H1 (cell line): Measurements from ENCODE around the gene SFXN1. TPM values are rescaled to one million over a fixed set of nuclear protein-coding genes. Genes with fewer than 3 reads are reported as not detected.

Source experiments
- CTCF ChIA-PET: fragments of 300-600 bp; sonication (Branson Sonifier 250); formaldehyde crosslinking; loops from one replicate; lab custom pipeline; 2021; ENCODE audit not compliant: partially characterized antibody; lab: Charles Lee
- POLR2A ChIA-PET: fragments of 300-600 bp; sonication (Branson Sonifier 250); formaldehyde crosslinking; loops from one replicate; lab custom pipeline; 2021; ENCODE audit warnings: inconsistent platforms; ENCODE audit not compliant: partially characterized antibody; lab: Charles Lee
- DNase-seq, 2 experiments: peaks; one replicate each; pipeline versions ENCODE4 v3.0.0 to v3.0.0-alpha.2; 2010 to 2022; ENCODE audit warnings: low spot score in 2 of 2, low read depth in 1 of 2, mixed read lengths in 1 of 2
- FAIRE-seq: peaks from 2 replicates; lab custom pipeline; 2011; peaks lifted over from hg19 to GRCh38; lab: Jason Lieb, UNC
- H2AFZ ChIP-seq: 2 replicates; pipeline ENCODE4 v1.8.1; 2012; ENCODE audit warnings: low read length, inconsistent platforms
- H2AK5ac ChIP-seq: 2 replicates; pipeline ENCODE4 v1.6.1; 2013; ENCODE audit warnings: low read depth, low read length
- H2BK120ac ChIP-seq: replicated peaks from 2 replicates; pipeline ENCODE3; 2013; ENCODE audit warnings: low read depth, low read length, inconsistent platforms
- H2BK12ac ChIP-seq: 2 replicates; pipeline ENCODE4 v1.6.1; 2013; ENCODE audit warnings: low read depth, low read length
- H2BK15ac ChIP-seq: 2 replicates; pipeline ENCODE4 v1.6.1; 2013; ENCODE audit warnings: low read length
- H2BK20ac ChIP-seq: 2 replicates; pipeline ENCODE4 v1.6.1; 2013; ENCODE audit warnings: low read length
- H2BK5ac ChIP-seq: 2 replicates; pipeline ENCODE4 v1.6.1; 2013; ENCODE audit warnings: low read depth, low read length
- H3K14ac ChIP-seq: 2 replicates; pipeline ENCODE4 v1.6.1; 2013; ENCODE audit warnings: inconsistent platforms; ENCODE audit not compliant: insufficient read length
- H3K18ac ChIP-seq: 2 replicates; pipeline ENCODE4 v1.6.1; 2013; ENCODE audit warnings: low read length; ENCODE audit errors: extremely low read depth
- H3K23ac ChIP-seq: 2 replicates; pipeline ENCODE4 v1.6.1; 2013; ENCODE audit warnings: inconsistent platforms; ENCODE audit not compliant: insufficient read length
- H3K23me2 ChIP-seq: 2 replicates; pipeline ENCODE4 v1.6.1; 2013; ENCODE audit warnings: low read depth, low read length
- H3K27ac ChIP-seq: 2 replicates; pipeline ENCODE4 v1.6.1; 2011; ENCODE audit warnings: low read depth, low read length, inconsistent platforms
- H3K27me3 ChIP-seq, 4 experiments: replicated peaks in 1 of 4; 1 replicate in 1 of 4; 2 replicates in 3 of 4; pipeline versions ENCODE4 v1.6.1 to v1.8.1; 2011 to 2013; ENCODE audit warnings: low read length in 3 of 4, mild to moderate bottlenecking in 3 of 4, inconsistent platforms in 2 of 4, mixed read lengths in 2 of 4, moderate library complexity in 1 of 4; ENCODE audit not compliant: control insufficient read depth in 3 of 4, insufficient read depth in 3 of 4; ENCODE audit errors: extremely low read depth in 1 of 4
- H3K36me3 ChIP-seq, 4 experiments: 2 replicates each; pipeline versions ENCODE4 v1.6.1 to v1.8.1; 2011 to 2013; ENCODE audit warnings: mild to moderate bottlenecking in 4 of 4, low read length in 3 of 4, moderate library complexity in 2 of 4, control low read depth in 1 of 4, inconsistent platforms in 1 of 4; ENCODE audit not compliant: insufficient read depth in 4 of 4, control insufficient read depth in 2 of 4
- H3K4ac ChIP-seq: replicated peaks from 2 replicates; pipeline ENCODE3; 2013; ENCODE audit warnings: low read length, low read depth, mixed read lengths, inconsistent platforms; ENCODE audit not compliant: insufficient read length
- H3K4me1 ChIP-seq, 4 experiments: replicated peaks in 1 of 4; 1 replicate in 1 of 4; 2 replicates in 3 of 4; pipeline versions ENCODE4 v1.6.1 to v1.8.1; 2011 to 2013; ENCODE audit warnings: low read length in 3 of 4, inconsistent platforms in 2 of 4, mixed read lengths in 1 of 4; ENCODE audit not compliant: insufficient read depth in 4 of 4, control insufficient read depth in 3 of 4
- H3K4me2 ChIP-seq, 2 experiments: 2 replicates each; pipeline versions ENCODE4 v1.6.1 to v1.8.1; 2011 to 2013; ENCODE audit warnings: low read depth in 2 of 2, low read length in 2 of 2, control low read depth in 1 of 2, inconsistent platforms in 1 of 2, mild to moderate bottlenecking in 1 of 2; ENCODE audit not compliant: insufficient read depth in 1 of 2
- H3K4me3 ChIP-seq, 4 experiments: fragments of 200-600, 300-600 bp in 1 of 4; sonication (generic), shearing (Covaris generic), sonication (Bioruptor Twin) in 1 of 4; 2 replicates each; pipeline versions ENCODE4 v1.5.1 to v1.8.1; 2011 to 2016; ENCODE audit warnings: low read length in 4 of 4, low read depth in 3 of 4, control low read depth in 2 of 4, inconsistent platforms in 2 of 4, mild to moderate bottlenecking in 2 of 4, mixed read lengths in 1 of 4, moderate library complexity in 1 of 4; ENCODE audit not compliant: insufficient read depth in 2 of 4; ENCODE audit errors: extremely low read depth in 1 of 4
- H3K56ac ChIP-seq: replicated peaks from 2 replicates; pipeline ENCODE3; 2013; ENCODE audit warnings: low read depth, mild to moderate bottlenecking, mixed read lengths, low read length, inconsistent platforms; ENCODE audit not compliant: insufficient read length
- H3K79me1 ChIP-seq: 2 replicates; pipeline ENCODE4 v1.6.1; 2013; ENCODE audit warnings: low read depth, low read length, control low read depth
- H3K79me2 ChIP-seq, 2 experiments: 2 replicates each; pipeline versions ENCODE4 v1.6.1 to v1.8.1; 2012 to 2013; ENCODE audit warnings: low read length in 2 of 2, mild to moderate bottlenecking in 2 of 2, inconsistent platforms in 1 of 2; ENCODE audit not compliant: insufficient read depth in 2 of 2, control insufficient read depth in 1 of 2
- H3K9ac ChIP-seq, 4 experiments: replicated peaks in 1 of 4; 1 replicate in 1 of 4; 2 replicates in 3 of 4; pipeline versions ENCODE4 v1.6.1 to v1.8.1; 2011 to 2013; ENCODE audit warnings: low read depth in 3 of 4, low read length in 3 of 4, control low read depth in 2 of 4, mild to moderate bottlenecking in 2 of 4, moderate library complexity in 2 of 4, inconsistent platforms in 1 of 4; ENCODE audit errors: extremely low read depth in 1 of 4
- H3K9me3 ChIP-seq, 2 experiments: 2 replicates each; pipeline versions ENCODE4 v1.6.1 to v1.8.1; 2012 to 2013; ENCODE audit warnings: mild to moderate bottlenecking in 2 of 2, moderate library complexity in 2 of 2, control low read depth in 1 of 2, inconsistent platforms in 1 of 2, low read depth in 1 of 2, low read length in 1 of 2, mixed read lengths in 1 of 2; ENCODE audit not compliant: insufficient read depth in 2 of 2
- H4K20me1 ChIP-seq, 2 experiments: replicated peaks in 1 of 2; 2 replicates each; pipeline versions ENCODE3 to v1.8.1; 2011 to 2013; ENCODE audit warnings: inconsistent platforms in 2 of 2, low read length in 2 of 2, mild to moderate bottlenecking in 1 of 2; ENCODE audit not compliant: insufficient read depth in 2 of 2, control insufficient read depth in 1 of 2
- H4K5ac ChIP-seq: 2 replicates; pipeline ENCODE4 v1.6.1; 2013; ENCODE audit warnings: low read length, low read depth, mixed read lengths, inconsistent platforms; ENCODE audit not compliant: insufficient read length
- H4K8ac ChIP-seq: 2 replicates; pipeline ENCODE4 v1.8.0; 2013; ENCODE audit warnings: mild to moderate bottlenecking, moderate library complexity, low read length, inconsistent platforms; ENCODE audit not compliant: insufficient read depth; ENCODE audit errors: extremely low read depth
- H4K91ac ChIP-seq: replicated peaks from 2 replicates; pipeline ENCODE3; 2013; ENCODE audit warnings: low read length, mixed read lengths, inconsistent platforms; ENCODE audit not compliant: insufficient read length
- BRCA1 ChIP-seq: IDR thresholded peaks from 2 replicates; pipeline ENCODE4 v1.6.1; 2012; ENCODE audit warnings: low read depth, low read length, improper control_type of control experiment
- CBX8 ChIP-seq: fragments of 300-800, 300-1000 bp; sonication (generic); IDR thresholded peaks from 2 replicates; pipeline ENCODE4 v1.7.1; 2016; ENCODE audit warnings: low read depth, low read length, borderline replicate concordance
- CEBPB ChIP-seq: IDR thresholded peaks from 2 replicates; pipeline ENCODE4 v1.6.1; 2012; ENCODE audit warnings: low read depth, low read length
- CHD2 ChIP-seq: IDR thresholded peaks from 2 replicates; pipeline ENCODE4 v1.6.1; 2012; ENCODE audit warnings: low read length, improper control_type of control experiment
- GTF2F1 ChIP-seq: IDR thresholded peaks from 2 replicates; pipeline ENCODE4 v1.6.1; 2012; ENCODE audit warnings: low read depth, low read length, improper control_type of control experiment, borderline replicate concordance
- KDM5A ChIP-seq: fragments of 200-600 bp; IDR thresholded peaks from 2 replicates; pipeline ENCODE4 v1.7.1; 2012; ENCODE audit warnings: mild to moderate bottlenecking, low read length, inconsistent platforms, mixed read lengths
- NRF1 ChIP-seq: IDR thresholded peaks from 2 replicates; pipeline ENCODE4 v1.6.1; 2011; ENCODE audit warnings: mild to moderate bottlenecking, low read depth, low read length, improper control_type of control experiment
- POLR2A ChIP-seq, 2 experiments: IDR thresholded peaks; 1 replicate in 1 of 2; 2 replicates in 1 of 2; pipeline ENCODE4 v1.6.1; 2011; ENCODE audit warnings: low read depth in 2 of 2, low read length in 2 of 2, mild to moderate bottlenecking in 2 of 2; ENCODE audit errors: control extremely low read depth in 1 of 2
- POLR2AphosphoS5 ChIP-seq: IDR thresholded peaks from 2 replicates; pipeline ENCODE4 v1.6.1; 2011; ENCODE audit warnings: low read depth, low read length
- RNF2 ChIP-seq: fragments of 200-900, 300-1000 bp; sonication (generic); IDR thresholded peaks from 2 replicates; pipeline ENCODE4 v1.7.1; 2016; ENCODE audit warnings: borderline replicate concordance, low read depth, mild to moderate bottlenecking, antibody characterized with exemption, low read length; ENCODE audit not compliant: poor library complexity, severe bottlenecking; ENCODE audit errors: missing control alignments
- SIX5 ChIP-seq: IDR thresholded peaks from 2 replicates; pipeline ENCODE4 v1.6.1; 2011; ENCODE audit warnings: mild to moderate bottlenecking, low read depth, low read length
- SP2 ChIP-seq: IDR thresholded peaks from 2 replicates; pipeline ENCODE4 v1.6.1; 2012; ENCODE audit warnings: mild to moderate bottlenecking, low read length, inconsistent platforms
- SRF ChIP-seq: IDR thresholded peaks from 2 replicates; pipeline ENCODE4 v1.6.1; 2011; ENCODE audit warnings: mild to moderate bottlenecking, low read depth, low read length, moderate library complexity
- TAF1 ChIP-seq: IDR thresholded peaks from 2 replicates; pipeline ENCODE4 v1.6.1; 2011; ENCODE audit warnings: mild to moderate bottlenecking, low read depth, low read length
- YY1 ChIP-seq: IDR thresholded peaks from 2 replicates; pipeline ENCODE4 v1.6.1; 2011; ENCODE audit warnings: low read depth, mild to moderate bottlenecking, low read length
- WGBS, 2 experiments: shearing (Covaris generic) in 1 of 2; methylation state at CpG; one replicate each; pipeline versions ENCODE4 v1.1.6 to v1.1.7; 2013 to 2015; ENCODE audit warnings: low lambda C conversion rate in 2 of 2, mixed read lengths in 2 of 2, inconsistent platforms in 1 of 2, low coverage in 1 of 2, missing lambda C conversion rate in 1 of 2; ENCODE audit not compliant: insufficient replicate concordance in 2 of 2, insufficient coverage in 1 of 2, insufficient read length in 1 of 2; ENCODE audit errors: extremely low coverage in 1 of 2, missing lambda C conversion rate in 1 of 2; 5-methylcytosine and 5-hydroxymethylcytosine counted together
- polyA plus RNA-seq, 7 experiments: library from polyadenylated mRNA; depleted of rRNA in 3 of 7; stranded (reverse) in 5 of 7; unstranded in 2 of 7; fragments of >200 nt in 5 of 7; fragments of 200-250 nt in 2 of 7; gene quantifications; 1 replicate in 5 of 7; 2 replicates in 1 of 7; 4 replicates in 1 of 7; pipeline versions ENCODE4 v1.2.1 to v1.2.3, GENCODE V29; 2011 to 2013; ENCODE audit warnings: missing spikeins in 2 of 7, mixed read lengths in 2 of 7
- total RNA-seq: library from RNA; stranded (reverse); fragmentation: NEBNext Ultra II Directional; extraction: Animal tissue kit (Norgen Biotek cat#: 25700); gene quantifications from 2 replicates; pipeline ENCODE4 v1.2.1, GENCODE V29; 2021

SFXN1 gene
- total and polyA plus RNA-seq, 2 of the 8 experiments (the other 6 are each of a cell fraction or from before 2014, with no cell fraction given): 72.7 to 97.6 TPM

DNA sequence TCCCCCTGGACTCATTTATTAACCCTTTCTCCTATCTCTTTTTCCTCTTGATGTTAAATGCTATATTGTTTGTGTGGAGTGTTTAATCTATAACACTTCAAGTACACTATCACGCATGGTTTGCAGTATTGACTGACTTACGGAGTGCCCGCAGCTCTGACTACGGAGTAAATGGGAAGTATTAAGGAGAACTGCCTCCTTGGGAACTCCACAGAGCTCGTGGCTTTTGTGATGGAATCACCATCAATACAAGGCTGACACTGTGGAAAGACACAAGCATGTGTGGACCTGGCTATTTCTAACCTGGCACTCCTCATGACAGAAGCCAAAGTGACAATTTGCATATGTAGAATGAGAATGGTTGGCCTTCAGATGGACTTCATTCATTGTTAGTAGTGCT, 66.2 kb downstream of the SFXN1 start:
- Histone ChIP-seq H2BK12ac (peak overlapping the region; percentile 88), H2BK20ac (peak overlapping the region; percentile 62; the same call in 1 of the 2 replicates), H3K9ac (no peak overlapping the region), H3K14ac (no peak overlapping the region), H3K27me3 (no peaks in the 10 kb centered on the region; a peak in 2 of 7 replicates), H3K36me3 (no peaks in the 10 kb centered on the region), H3K27ac (no peak overlapping the region), H3K9me3 (no peaks in the 10 kb centered on the region), H4K5ac (no peak overlapping the region), H3K4me1 (peaks cover 9 to 24% (median 21%) of the 10 kb centered on the region in 4 experiments), H4K20me1 (no peaks in the 10 kb centered on the region), H3K18ac (no peak overlapping the region; the same call in 1 of the 2 replicates), H3K4ac (no peak overlapping the region), H2BK120ac (no peak overlapping the region), H4K8ac (no peak overlapping the region), H3K56ac (no peak overlapping the region), H4K91ac (no peak overlapping the region), H2AFZ (no peak overlapping the region), H3K4me3 (no peak overlapping the region), H2AK5ac (0 out of 2 replicates have a peak overlapping the region, but pooled peaks have one; percentile 44), H3K23me2 (no peaks in the 10 kb centered on the region), H2BK15ac (peak overlapping the region; percentile 55; the same call in 1 of the 2 replicates), H3K79me2 (no peaks in the 10 kb centered on the region), H3K4me2 (no peak overlapping the region), H3K79me1 (no peaks in the 10 kb centered on the region), H2BK5ac (peak overlapping the region; percentile 21; the same call in 1 of the 2 replicates), H3K23ac (no peak overlapping the region)
- ChIA-PET CTCF (interaction anchor here (0.8 to 6.5 kb wide), 3 partner anchors 10 to 174 kb away, joined by 3 to 42 read pairs (median 3); no protein-coding TSS in a partner anchor), POLR2A (interaction anchor here (1.0 to 1.9 kb wide), 2 partner anchors 30 to 43 kb away, joined by 3 read pairs; no protein-coding TSS in a partner anchor)
- no peak for DNase-seq
- no peak for FAIRE-seq
- no peak for TF ChIP-seq RNF2
- TF ChIP-seq CEBPB: no peak
- TF ChIP-seq BRCA1: no peak
- TF ChIP-seq GTF2F1: no peak
- no peak for TF ChIP-seq CHD2
- no peak for TF ChIP-seq KDM5A
- TF ChIP-seq SIX5: no peak
- TF ChIP-seq YY1: no peak
- no peak for TF ChIP-seq POLR2AphosphoS5
- TF ChIP-seq CBX8: no peak
- no peak for TF ChIP-seq POLR2A (IDR thresholded peaks at IDR 0.05; ENCODE audit: control extremely low read depth in 1 of 2, low read depth in 2 of 2, low read length in 2 of 2)
- no peak for TF ChIP-seq SP2
- no peak for TF ChIP-seq SRF
- no peak for TF ChIP-seq NRF1
- TF ChIP-seq TAF1: no peak
- 89% methylated on average over 5 of the region's 5 CpGs; no CpG with 5 or more reads in 1 of the 2 experiments for WGBS, 2 experiments
